ENCODE results near the gene ADAMTS3.

Gene ADAMTS3

GRCh38 chr4:72577211-72577610 is 8.2 kb upstream of the ADAMTS3 start:
- no peak for TF ChIP-seq RAD21 (IDR thresholded peaks at IDR 0.05; ENCODE audit: low read depth)
- TF ChIP-seq CEBPB (IDR thresholded peaks at IDR 0.05) = no peak
- TF ChIP-seq REST (IDR thresholded peaks at IDR 0.05; ENCODE audit: low read depth) = no peak
- TF ChIP-seq USF1 (IDR thresholded peaks at IDR 0.05) = no peak
- no peak for TF ChIP-seq CREB1 (IDR thresholded peaks at IDR 0.05; ENCODE audit: low read depth)
- TF ChIP-seq EP300 (IDR thresholded peaks at IDR 0.05; ENCODE audit: borderline replicate concordance) = no peak
- TF ChIP-seq ZBTB7A (IDR thresholded peaks at IDR 0.05; ENCODE audit: low read depth) = no peak
- TF ChIP-seq TAF1 (IDR thresholded peaks at IDR 0.05; ENCODE audit: low read depth) = no peak
- no peak for TF ChIP-seq YY1 (IDR thresholded peaks at IDR 0.05; ENCODE audit: low read depth)
- TF ChIP-seq NFIC (IDR thresholded peaks at IDR 0.05) = no peak
- no peak for TF ChIP-seq MAX (IDR thresholded peaks at IDR 0.05)
- no peak for TF ChIP-seq EGR1 (IDR thresholded peaks at IDR 0.05)
- TF ChIP-seq FOXM1 (IDR thresholded peaks at IDR 0.05; ENCODE audit: borderline replicate concordance, low read depth) = no peak
- no peak for TF ChIP-seq TCF12 (IDR thresholded peaks at IDR 0.05; ENCODE audit: low read depth)
- TF ChIP-seq TEAD4 (IDR thresholded peaks at IDR 0.05) = no peak

- TF ChIP-seq CEBPB (IDR thresholded peaks at IDR 0.05) (no peak), REST (IDR thresholded peaks at IDR 0.05; ENCODE audit: low read depth) (no peak), EGR1 (IDR thresholded peaks at IDR 0.05) (no peak), CREB1 (IDR thresholded peaks at IDR 0.05; ENCODE audit: low read depth) (no peak), TCF12 (IDR thresholded peaks at IDR 0.05; ENCODE audit: low read depth) (no peak), TAF1 (IDR thresholded peaks at IDR 0.05; ENCODE audit: low read depth) (no peak), EP300 (IDR thresholded peaks at IDR 0.05; ENCODE audit: borderline replicate concordance) (no peak)
Measured at GRCh38 chr4:72571337-72571736, 2.3 kb upstream of the ADAMTS3 start.

GRCh38 chr4:72569719-72570235 is 756 bp upstream of the ADAMTS3 start:
- TF ChIP-seq MAX (IDR thresholded peaks at IDR 0.05) = no peak
- TF ChIP-seq USF1 (IDR thresholded peaks at IDR 0.05) = no peak
- TF ChIP-seq REST (IDR thresholded peaks at IDR 0.05; ENCODE audit: low read depth) = no peak
- no peak for TF ChIP-seq FOXM1 (IDR thresholded peaks at IDR 0.05; ENCODE audit: borderline replicate concordance, low read depth)
- TF ChIP-seq ZBTB7A (IDR thresholded peaks at IDR 0.05; ENCODE audit: low read depth) = no peak

- TF ChIP-seq MAX (IDR thresholded peaks at IDR 0.05) = peak; percentile 53; the same call in 1 of the 2 replicates
- 0 out of 2 replicates have a peak, but pooled peaks have one; percentile 37 for TF ChIP-seq TCF12 (IDR thresholded peaks at IDR 0.05; ENCODE audit: low read depth)
- 0 out of 2 replicates have a peak, but pooled peaks have one; percentile 25 for TF ChIP-seq TAF1 (IDR thresholded peaks at IDR 0.05; ENCODE audit: low read depth)
- TF ChIP-seq ZBTB7A (IDR thresholded peaks at IDR 0.05; ENCODE audit: low read depth) = no peak
Measured at GRCh38 chr4:72567821-72568675, 973 bp downstream of the ADAMTS3 start.
